ENCODE results near the gene FSHB. TPM values are rescaled to one million over a fixed set of nuclear protein-coding genes. Genes with fewer than 3 reads are reported as not detected.

FSHB gene
- total RNA-seq, 1 experiment from 2014 or later, result not detected

GRCh38 chr11:30239025-30239424, 8.2 kb downstream of the FSHB start (continued):
- TF ChIP-seq, protein P1, sequence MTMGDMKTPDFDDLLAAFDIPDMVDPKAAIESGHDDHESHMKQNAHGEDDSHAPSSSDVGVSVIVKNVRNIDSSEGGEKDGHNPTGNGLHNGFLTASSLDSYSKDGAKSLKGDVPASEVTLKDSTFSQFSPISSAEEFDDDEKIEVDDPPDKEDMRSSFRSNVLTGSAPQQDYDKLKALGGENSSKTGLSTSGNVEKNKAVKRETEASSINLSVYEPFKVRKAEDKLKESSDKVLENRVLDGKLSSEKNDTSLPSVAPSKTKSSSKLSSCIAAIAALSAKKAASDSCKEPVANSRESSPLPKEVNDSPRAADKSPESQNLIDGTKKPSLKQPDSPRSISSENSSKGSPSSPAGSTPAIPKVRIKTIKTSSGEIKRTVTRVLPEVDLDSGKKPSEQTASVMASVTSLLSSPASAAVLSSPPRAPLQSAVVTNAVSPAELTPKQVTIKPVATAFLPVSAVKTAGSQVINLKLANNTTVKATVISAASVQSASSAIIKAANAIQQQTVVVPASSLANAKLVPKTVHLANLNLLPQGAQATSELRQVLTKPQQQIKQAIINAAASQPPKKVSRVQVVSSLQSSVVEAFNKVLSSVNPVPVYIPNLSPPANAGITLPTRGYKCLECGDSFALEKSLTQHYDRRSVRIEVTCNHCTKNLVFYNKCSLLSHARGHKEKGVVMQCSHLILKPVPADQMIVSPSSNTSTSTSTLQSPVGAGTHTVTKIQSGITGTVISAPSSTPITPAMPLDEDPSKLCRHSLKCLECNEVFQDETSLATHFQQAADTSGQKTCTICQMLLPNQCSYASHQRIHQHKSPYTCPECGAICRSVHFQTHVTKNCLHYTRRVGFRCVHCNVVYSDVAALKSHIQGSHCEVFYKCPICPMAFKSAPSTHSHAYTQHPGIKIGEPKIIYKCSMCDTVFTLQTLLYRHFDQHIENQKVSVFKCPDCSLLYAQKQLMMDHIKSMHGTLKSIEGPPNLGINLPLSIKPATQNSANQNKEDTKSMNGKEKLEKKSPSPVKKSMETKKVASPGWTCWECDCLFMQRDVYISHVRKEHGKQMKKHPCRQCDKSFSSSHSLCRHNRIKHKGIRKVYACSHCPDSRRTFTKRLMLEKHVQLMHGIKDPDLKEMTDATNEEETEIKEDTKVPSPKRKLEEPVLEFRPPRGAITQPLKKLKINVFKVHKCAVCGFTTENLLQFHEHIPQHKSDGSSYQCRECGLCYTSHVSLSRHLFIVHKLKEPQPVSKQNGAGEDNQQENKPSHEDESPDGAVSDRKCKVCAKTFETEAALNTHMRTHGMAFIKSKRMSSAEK (CRISPR knock-in tag; IDR thresholded peaks at IDR 0.05; ENCODE audit: borderline replicate concordance), result no peak
- no peak for TF ChIP-seq ZNF671 (CRISPR knock-in tag; IDR thresholded peaks at IDR 0.05)

- no peak overlapping the region for H3K27ac Mint-ChIP-seq
- TF ChIP-seq CBFB (CRISPR knock-in tag; IDR thresholded peaks at IDR 0.05; ENCODE audit: low read depth) (no peak), SOX15 (CRISPR knock-in tag; IDR thresholded peaks at IDR 0.05) (no peak), MYBL2 (CRISPR knock-in tag; IDR thresholded peaks at IDR 0.05) (no peak), ARID4B (CRISPR knock-in tag; IDR thresholded peaks at IDR 0.05; ENCODE audit: borderline replicate concordance) (no peak), PRDM15 (CRISPR knock-in tag; IDR thresholded peaks at IDR 0.05) (no peak), PRRX2 (CRISPR knock-in tag; IDR thresholded peaks at IDR 0.05) (no peak), NFATC4 (CRISPR knock-in tag; IDR thresholded peaks at IDR 0.05) (no peak), RELA (CRISPR knock-in tag; IDR thresholded peaks at IDR 0.05; ENCODE audit: borderline replicate concordance) (no peak)
- TF ChIP-seq, protein P1 (CRISPR knock-in tag; IDR thresholded peaks at IDR 0.05; ENCODE audit: borderline replicate concordance), result no peak
- DNase-seq (ENCODE audit: low spot score) (no peak), ATAC-seq (no peak)
- no peaks in the 10 kb centered on the region for H3K36me3 Mint-ChIP-seq
- H3K9me3 Mint-ChIP-seq, result no peaks in the 10 kb centered on the region
- H3K4me1 Mint-ChIP-seq, result no peaks in the 10 kb centered on the region
- H3K4me3 Mint-ChIP-seq, result no peak overlapping the region
- peaks cover 16% of the 10 kb centered on the region for H3K27me3 Mint-ChIP-seq (ENCODE audit: low read depth)
- POLR2A ChIA-PET, result no interaction called here
- CTCF ChIA-PET, result no interaction called here
These were observed 13.5 kb downstream of the FSHB start for GRCh38 chr11:30244265-30244664.
